ENCODE results near the gene LRRC4B. TPM values are rescaled to one million over a fixed set of nuclear protein-coding genes. Genes with fewer than 3 reads are reported as not detected.

The LRRC4B gene
- total and polyA plus RNA-seq, 2 experiments from 2014 or later = 5.8 to 56.4 TPM

DNA sequence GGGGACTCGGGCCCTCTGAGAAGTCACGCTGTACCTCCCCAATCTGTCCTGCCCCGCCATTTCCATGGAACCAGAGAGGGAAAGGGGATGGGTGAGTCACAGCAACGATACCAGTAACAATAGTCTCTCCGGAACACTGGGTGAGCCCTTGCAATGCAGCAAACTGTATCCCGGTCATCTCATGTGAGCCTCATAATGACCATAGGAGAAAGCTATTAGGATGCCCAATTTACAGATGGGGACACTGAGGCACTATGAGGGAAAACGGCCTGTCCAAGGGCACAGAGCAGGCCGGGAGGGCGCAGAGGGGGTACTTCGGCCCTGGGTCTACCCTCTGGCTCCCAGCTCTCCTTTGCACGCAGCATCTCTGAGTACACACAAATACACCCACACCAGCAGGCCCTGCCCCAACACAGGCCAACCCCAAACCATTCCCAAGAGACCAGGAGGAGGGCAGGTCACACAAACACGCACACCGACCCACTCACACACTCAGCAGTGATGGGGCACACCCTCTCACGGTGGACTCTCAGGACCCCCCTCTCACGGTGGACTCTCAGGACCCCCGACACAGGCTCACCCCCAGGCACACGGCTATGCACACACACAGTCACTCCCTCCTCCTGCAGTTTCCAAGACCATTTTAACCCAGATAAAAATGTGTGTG, 18.2 kb downstream of the LRRC4B start:
- Histone ChIP-seq H3K27me3 (no peaks in the 10 kb centered on the region), H3K27ac (no peak overlapping the region)
- DNase-seq (ENCODE audit: low read depth in 1 of 2, low spot score in 1 of 2) = no peak

DNA sequence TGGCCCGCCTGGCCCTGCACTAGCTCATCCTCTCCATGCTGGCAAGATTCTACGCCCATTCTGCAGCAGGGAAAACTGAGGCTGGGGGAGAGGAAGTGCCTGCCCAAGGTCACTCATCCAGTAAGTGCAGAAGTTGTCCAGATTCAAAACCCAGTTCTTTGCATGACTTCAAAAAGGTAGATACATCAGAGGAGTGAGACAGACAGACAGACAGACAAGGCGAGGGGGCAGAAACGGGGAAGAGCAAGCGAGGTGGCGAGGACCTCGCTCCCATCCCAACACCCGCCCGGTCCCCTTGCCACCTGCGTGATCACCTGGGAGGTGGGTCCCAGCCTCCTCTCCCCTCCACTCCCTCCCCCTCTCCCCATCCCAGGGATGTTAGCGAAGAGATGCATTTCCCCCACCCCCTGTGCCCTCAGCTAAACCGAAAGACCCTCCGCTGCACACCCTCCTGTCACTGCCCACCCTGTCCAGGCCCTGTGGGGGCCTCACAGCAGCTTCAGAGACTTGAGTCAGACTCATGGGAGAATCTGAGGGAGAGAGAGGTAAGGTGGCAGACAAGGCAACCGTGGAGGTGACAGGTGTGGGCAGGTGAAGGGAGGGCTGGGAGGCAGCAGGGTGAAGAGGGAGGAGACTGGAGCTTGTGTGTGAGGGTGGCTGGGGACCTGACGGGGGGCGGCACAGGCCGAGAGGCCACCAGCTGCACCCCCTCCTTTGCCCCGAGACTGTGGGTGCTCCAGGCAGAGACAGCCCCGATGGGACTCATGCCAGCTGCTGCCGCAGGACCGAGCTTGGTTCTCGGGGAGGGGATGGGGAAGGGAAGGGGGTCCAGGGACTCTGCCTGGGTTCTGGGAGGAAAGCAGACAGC, 18.9 kb downstream of the LRRC4B start:
- no peak for DNase-seq (ENCODE audit: low read depth in 1 of 2, low spot score in 1 of 2)
- H3K27ac ChIP-seq = no peak overlapping the region
- H3K4me3 ChIP-seq = no peak overlapping the region
- TF ChIP-seq, protein P1, sequence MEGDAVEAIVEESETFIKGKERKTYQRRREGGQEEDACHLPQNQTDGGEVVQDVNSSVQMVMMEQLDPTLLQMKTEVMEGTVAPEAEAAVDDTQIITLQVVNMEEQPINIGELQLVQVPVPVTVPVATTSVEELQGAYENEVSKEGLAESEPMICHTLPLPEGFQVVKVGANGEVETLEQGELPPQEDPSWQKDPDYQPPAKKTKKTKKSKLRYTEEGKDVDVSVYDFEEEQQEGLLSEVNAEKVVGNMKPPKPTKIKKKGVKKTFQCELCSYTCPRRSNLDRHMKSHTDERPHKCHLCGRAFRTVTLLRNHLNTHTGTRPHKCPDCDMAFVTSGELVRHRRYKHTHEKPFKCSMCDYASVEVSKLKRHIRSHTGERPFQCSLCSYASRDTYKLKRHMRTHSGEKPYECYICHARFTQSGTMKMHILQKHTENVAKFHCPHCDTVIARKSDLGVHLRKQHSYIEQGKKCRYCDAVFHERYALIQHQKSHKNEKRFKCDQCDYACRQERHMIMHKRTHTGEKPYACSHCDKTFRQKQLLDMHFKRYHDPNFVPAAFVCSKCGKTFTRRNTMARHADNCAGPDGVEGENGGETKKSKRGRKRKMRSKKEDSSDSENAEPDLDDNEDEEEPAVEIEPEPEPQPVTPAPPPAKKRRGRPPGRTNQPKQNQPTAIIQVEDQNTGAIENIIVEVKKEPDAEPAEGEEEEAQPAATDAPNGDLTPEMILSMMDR (IDR thresholded peaks at IDR 0.05; ENCODE audit: low read depth, low read length) = no peak
- H3K36me3 ChIP-seq = no peaks in the 10 kb centered on the region
- peaks cover 17% of the 10 kb centered on the region for H3K4me1 ChIP-seq (ENCODE audit: low read depth)
- H3K9me3 ChIP-seq (ENCODE audit: low read depth) = no peaks in the 10 kb centered on the region
- H3K27me3 ChIP-seq = no peaks in the 10 kb centered on the region

More for the DNA sequence above, 18.2 kb downstream of the LRRC4B start:
- TF ChIP-seq, protein P1 (IDR thresholded peaks at IDR 0.05; ENCODE audit: low read depth, low read length) = no peak
- peak overlapping the region; percentile 41 for H3K4me3 ChIP-seq
- H3K4me1 ChIP-seq (ENCODE audit: low read depth) = peaks cover 17% of the 10 kb centered on the region
- no peaks in the 10 kb centered on the region for H3K9me3 ChIP-seq (ENCODE audit: low read depth)
- no peaks in the 10 kb centered on the region for H3K36me3 ChIP-seq

DNA sequence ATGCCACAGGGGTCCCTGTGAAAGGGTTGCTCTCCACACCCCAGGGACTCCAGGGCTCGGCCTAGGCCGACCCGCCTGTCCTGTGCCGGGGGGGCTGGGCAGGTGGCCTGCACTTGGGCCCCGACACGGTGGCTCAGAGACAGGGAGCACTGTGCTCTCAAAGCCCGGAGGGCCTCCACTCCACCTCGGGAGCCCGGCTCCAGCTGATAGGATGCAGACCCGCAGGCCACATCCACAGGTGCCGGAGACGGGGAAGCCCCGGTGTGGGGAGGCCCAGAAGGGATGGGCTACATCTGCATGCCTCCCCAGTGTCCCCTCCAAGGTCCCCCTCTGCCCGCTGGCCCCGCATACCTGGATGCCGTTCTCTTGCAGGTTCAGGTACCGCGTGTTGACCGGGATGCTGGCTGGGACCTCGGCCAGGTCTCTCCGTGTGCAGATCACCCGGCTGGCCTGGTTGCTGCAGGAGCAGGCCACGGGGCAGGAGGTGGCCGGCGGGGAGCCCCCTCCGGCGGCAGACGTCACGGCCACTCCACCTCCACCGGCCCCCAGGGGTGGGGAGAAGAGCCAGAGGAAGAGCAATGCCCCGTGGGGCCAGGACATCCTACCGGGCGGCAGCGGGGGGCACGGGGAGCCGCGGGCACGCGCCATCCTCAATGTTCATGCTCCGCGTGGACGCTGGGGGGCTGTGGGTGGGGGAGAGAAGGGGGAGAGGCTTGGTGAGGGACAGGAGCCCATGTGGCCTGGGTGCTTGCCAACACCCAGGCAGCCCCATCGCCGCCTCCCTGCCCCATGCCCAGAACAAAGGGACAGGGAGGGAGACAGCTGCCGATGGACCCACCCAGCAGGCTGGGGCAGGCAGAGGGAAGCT, 19.8 kb downstream of the LRRC4B start:
- H3K27me3 ChIP-seq = no peaks in the 10 kb centered on the region
- peaks cover 17% of the 10 kb centered on the region for H3K4me1 ChIP-seq (ENCODE audit: low read depth)
- H3K4me3 ChIP-seq = no peak overlapping the region
- TF ChIP-seq, protein P1 (IDR thresholded peaks at IDR 0.05; ENCODE audit: low read depth, low read length) = no peak
- H3K9me3 ChIP-seq (ENCODE audit: low read depth) = no peaks in the 10 kb centered on the region
- no peak overlapping the region for H3K27ac ChIP-seq
- no peak for DNase-seq (ENCODE audit: low read depth in 1 of 2, low spot score in 1 of 2)
- H3K36me3 ChIP-seq = no peaks in the 10 kb centered on the region

DNA sequence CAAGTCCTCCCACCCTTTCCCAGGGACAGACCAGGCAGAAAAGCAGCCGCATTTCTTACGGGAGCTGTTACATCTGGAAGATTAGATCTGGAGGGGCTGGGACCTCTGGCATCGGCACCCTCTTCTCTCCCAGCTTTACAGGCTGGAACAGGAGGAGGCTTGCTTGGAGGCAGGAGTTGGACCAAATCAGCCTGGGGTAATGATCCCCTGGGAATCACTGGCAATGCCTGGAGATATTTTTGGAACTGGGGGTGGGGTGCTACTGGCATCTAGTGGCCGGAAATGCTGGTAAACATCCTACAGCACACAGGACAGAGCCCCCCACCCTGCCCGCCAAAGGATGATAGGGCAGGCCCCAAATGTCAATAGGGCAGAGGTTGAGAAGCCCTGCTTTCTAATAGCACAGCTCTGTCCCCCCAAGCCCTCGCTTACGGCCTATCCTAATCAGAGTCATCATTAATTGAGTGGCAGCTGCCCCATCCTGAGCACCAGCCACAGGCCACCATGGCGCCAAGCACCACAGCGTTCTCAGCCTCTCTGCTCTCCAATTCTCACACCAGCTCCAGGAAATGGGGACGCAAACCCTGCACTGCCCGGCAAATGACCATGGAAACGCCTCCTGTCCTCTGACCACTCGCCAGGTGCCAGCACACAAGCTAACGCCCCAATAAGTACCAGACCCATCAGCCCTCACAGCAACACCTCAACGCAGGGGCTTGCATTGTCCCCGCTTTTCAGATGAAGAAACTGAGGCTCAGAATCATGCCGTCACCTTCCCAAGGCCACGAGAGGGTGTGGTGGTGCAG, 20.6 kb downstream of the LRRC4B start:
- Histone ChIP-seq H3K36me3 (no peaks in the 10 kb centered on the region), H3K9me3 (ENCODE audit: low read depth) (no peaks in the 10 kb centered on the region), H3K4me3 (no peak overlapping the region), H3K27ac (no peak overlapping the region), H3K4me1 (ENCODE audit: low read depth) (peaks cover 17% of the 10 kb centered on the region), H3K27me3 (no peaks in the 10 kb centered on the region)
- TF ChIP-seq, protein P1 (IDR thresholded peaks at IDR 0.05; ENCODE audit: low read depth, low read length) = no peak
- DNase-seq (ENCODE audit: low read depth in 1 of 2, low spot score in 1 of 2) = no peak

Data from cardiac muscle cell (in vitro differentiated cells and primary cell).